Measurements from ENCODE around the gene CLEC3B.

DNA sequence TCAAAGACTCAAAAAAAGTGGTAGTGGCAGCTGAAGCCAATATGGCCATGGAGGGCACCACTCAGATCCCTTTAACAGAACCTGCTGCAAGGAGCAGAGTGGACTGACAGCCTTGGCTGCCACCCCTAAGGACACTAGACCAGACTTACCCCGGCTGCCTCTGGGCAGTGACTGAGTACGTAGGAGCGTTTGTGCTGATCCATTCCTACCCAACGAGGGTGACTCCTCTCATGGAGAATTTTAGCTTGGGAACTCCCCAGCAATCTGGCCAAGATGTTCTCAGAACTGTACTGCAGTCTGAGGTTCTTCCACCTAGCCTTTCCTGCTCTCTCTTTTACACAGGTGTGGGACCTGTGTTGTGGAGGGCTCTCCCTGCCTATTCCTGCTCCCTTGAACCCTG, 22.1 kb downstream of the CLEC3B start:
- TF ChIP-seq, protein P1, sequence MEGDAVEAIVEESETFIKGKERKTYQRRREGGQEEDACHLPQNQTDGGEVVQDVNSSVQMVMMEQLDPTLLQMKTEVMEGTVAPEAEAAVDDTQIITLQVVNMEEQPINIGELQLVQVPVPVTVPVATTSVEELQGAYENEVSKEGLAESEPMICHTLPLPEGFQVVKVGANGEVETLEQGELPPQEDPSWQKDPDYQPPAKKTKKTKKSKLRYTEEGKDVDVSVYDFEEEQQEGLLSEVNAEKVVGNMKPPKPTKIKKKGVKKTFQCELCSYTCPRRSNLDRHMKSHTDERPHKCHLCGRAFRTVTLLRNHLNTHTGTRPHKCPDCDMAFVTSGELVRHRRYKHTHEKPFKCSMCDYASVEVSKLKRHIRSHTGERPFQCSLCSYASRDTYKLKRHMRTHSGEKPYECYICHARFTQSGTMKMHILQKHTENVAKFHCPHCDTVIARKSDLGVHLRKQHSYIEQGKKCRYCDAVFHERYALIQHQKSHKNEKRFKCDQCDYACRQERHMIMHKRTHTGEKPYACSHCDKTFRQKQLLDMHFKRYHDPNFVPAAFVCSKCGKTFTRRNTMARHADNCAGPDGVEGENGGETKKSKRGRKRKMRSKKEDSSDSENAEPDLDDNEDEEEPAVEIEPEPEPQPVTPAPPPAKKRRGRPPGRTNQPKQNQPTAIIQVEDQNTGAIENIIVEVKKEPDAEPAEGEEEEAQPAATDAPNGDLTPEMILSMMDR (IDR thresholded peaks at IDR 0.05), result no peak
- no peak for TF ChIP-seq POLR2A (IDR thresholded peaks at IDR 0.05)
